ENCODE data around the gene NSMF. TPM values are rescaled to one million over a fixed set of nuclear protein-coding genes. Genes with fewer than 3 reads are reported as not detected.
A peak's percentile ranks its signal among the peaks of the same experiment; 100 is the strongest.

The NSMF gene
- total RNA-seq, 1 experiment from 2014 or later: 73.4 TPM

GRCh38 chr9:137505421-137506140, 46.4 kb upstream of the NSMF start:
- BruUV-seq (replicated peaks): no TSS peak
- no peaks in the 10 kb centered on the region for H3K36me3 ChIP-seq (ENCODE audit: low read depth)
- no peaks in the 10 kb centered on the region for H3K79me2 ChIP-seq (ENCODE audit: low read depth)
- intact Hi-C loops (cut with micrococcal nuclease; ENCODE audit: unreplicated experiment): loop anchor here (1.0 kb wide), 1 partner anchor 46 kb away; the partner anchor contains the start of gene NSMF
- ChIA-PET POLR2A (ENCODE audit: unreplicated experiment) (no interaction called here), CTCF (no interaction called here)
- peaks cover 6% of the 10 kb centered on the region for H3K4me1 ChIP-seq (replicated peaks; ENCODE audit: insufficient read depth)
- H3K27ac ChIP-seq: no peak overlapping the region
- H4K20me1 ChIP-seq (ENCODE audit: insufficient read depth): no peaks in the 10 kb centered on the region
- H3K4me3 ChIP-seq: no peak overlapping the region
- no peaks in the 10 kb centered on the region for H3K9me3 ChIP-seq (ENCODE audit: insufficient read depth, low read depth)
- no peak for DNase-seq
- no peak overlapping the region for H2AFZ ChIP-seq
- H3F3A ChIP-seq (ENCODE audit: insufficient read depth, low read depth): peaks cover 7% of the 10 kb centered on the region; the same call in 1 of the 2 replicates
- H3K4me2 ChIP-seq: no peak overlapping the region
- H3K27me3 ChIP-seq (ENCODE audit: insufficient read depth, low read depth): peaks cover 9% of the 10 kb centered on the region
- H3K9me2 ChIP-seq (ENCODE audit: insufficient read depth): no peaks in the 10 kb centered on the region
- TF ChIP-seq CTCF (conservative IDR thresholded peaks at IDR 0.05): no peak
- TF ChIP-seq EZH2 (IDR thresholded peaks at IDR 0.05; ENCODE audit: low read depth): no peak

- Histone ChIP-seq H3K4me1 (replicated peaks; ENCODE audit: insufficient read depth) (peaks cover 6% of the 10 kb centered on the region), H4K20me1 (ENCODE audit: insufficient read depth) (no peaks in the 10 kb centered on the region), H3K4me3 (no peak overlapping the region), H3K79me2 (ENCODE audit: low read depth) (no peaks in the 10 kb centered on the region), H2AFZ (no peak overlapping the region), H3K27ac (no peak overlapping the region), H3K36me3 (ENCODE audit: low read depth) (no peaks in the 10 kb centered on the region), H3K9me2 (ENCODE audit: insufficient read depth) (no peaks in the 10 kb centered on the region), H3K4me2 (no peak overlapping the region), H3K27me3 (ENCODE audit: insufficient read depth, low read depth) (peaks cover 9% of the 10 kb centered on the region), H3K9me3 (ENCODE audit: insufficient read depth, low read depth) (no peaks in the 10 kb centered on the region), H3F3A (ENCODE audit: insufficient read depth, low read depth) (peaks cover 10% of the 10 kb centered on the region; the same call in 1 of the 2 replicates)
- TF ChIP-seq EZH2 (IDR thresholded peaks at IDR 0.05; ENCODE audit: low read depth) (no peak), CTCF (conservative IDR thresholded peaks at IDR 0.05) (no peak)
- BruUV-seq (replicated peaks): no TSS peak
- DNase-seq: no peak
- intact Hi-C loops (cut with micrococcal nuclease; ENCODE audit: unreplicated experiment): no loop called here
- POLR2A ChIA-PET (ENCODE audit: unreplicated experiment): no interaction called here
- CTCF ChIA-PET: interaction anchor here (0.7 kb wide), 1 partner anchor 26 kb away, joined by 3 read pairs; no protein-coding TSS in a partner anchor
Measured at GRCh38 chr9:137504432-137504777, 45.3 kb upstream of the NSMF start.

GRCh38 chr9:137502008-137502911, 43.1 kb upstream of the NSMF start:
- Histone ChIP-seq H3K27ac (no peak overlapping the region), H3K27me3 (ENCODE audit: insufficient read depth, low read depth) (peaks cover 9% of the 10 kb centered on the region), H2AFZ (no peak overlapping the region), H3K4me3 (no peak overlapping the region), H3K79me2 (ENCODE audit: low read depth) (no peaks in the 10 kb centered on the region), H3K9me2 (ENCODE audit: insufficient read depth) (no peaks in the 10 kb centered on the region), H3K9me3 (ENCODE audit: insufficient read depth, low read depth) (no peaks in the 10 kb centered on the region), H3F3A (ENCODE audit: insufficient read depth, low read depth) (peaks cover 10% of the 10 kb centered on the region; the same call in 1 of the 2 replicates), H3K4me1 (replicated peaks; ENCODE audit: insufficient read depth) (peaks cover 6% of the 10 kb centered on the region), H3K4me2 (no peak overlapping the region), H4K20me1 (ENCODE audit: insufficient read depth) (no peaks in the 10 kb centered on the region), H3K36me3 (ENCODE audit: low read depth) (no peaks in the 10 kb centered on the region)
- intact Hi-C loops (cut with micrococcal nuclease; ENCODE audit: unreplicated experiment): no loop called here
- BruUV-seq (replicated peaks): no TSS peak
- ChIA-PET CTCF (interaction anchor here (0.7 kb wide), 1 partner anchor 32 kb away, joined by 3 read pairs; no protein-coding TSS in a partner anchor), POLR2A (ENCODE audit: unreplicated experiment) (no interaction called here)
- DNase-seq: peak; percentile 65 to 72
- TF ChIP-seq CTCF (conservative IDR thresholded peaks at IDR 0.05) (no peak), EZH2 (IDR thresholded peaks at IDR 0.05; ENCODE audit: low read depth) (no peak)
